ENCODE data around the gene LIAS. TPM values are rescaled to one million over a fixed set of nuclear protein-coding genes. Genes with fewer than 3 reads are reported as not detected.

LIAS gene
- total RNA-seq, 1 experiment from 2014 or later = 23.1 TPM

DNA sequence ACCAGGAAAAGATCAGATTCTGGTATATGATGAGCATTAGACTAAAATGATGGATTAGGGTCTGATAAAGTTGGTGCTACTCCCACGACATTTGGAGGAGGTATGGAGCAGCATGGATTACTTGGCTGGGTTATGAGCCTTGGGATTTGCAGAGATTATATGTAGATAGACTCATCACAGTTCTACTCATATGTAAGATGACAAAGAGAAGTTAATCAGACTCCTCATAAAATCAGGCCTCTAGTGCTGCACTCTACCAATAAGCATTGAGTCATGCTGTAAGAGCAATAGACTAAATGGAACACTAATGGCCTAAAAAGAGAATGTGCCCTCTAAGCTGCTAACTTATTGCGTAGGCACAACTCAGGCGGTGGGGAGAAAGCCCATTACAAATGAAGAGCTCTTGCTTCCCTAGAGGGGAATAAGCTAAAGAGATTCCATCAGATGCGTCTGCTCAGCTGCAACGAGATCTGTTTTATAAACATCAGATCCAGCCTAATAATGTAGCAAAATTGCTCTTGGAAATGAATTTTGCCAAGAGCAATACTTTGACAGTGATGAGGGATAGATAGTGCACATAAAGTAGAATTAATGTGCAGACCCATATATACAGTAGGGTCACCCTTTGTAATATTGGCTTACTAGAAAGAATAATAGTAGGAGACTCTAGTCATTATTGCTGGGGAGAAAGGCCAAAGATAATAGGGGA, 17.5 kb downstream of the LIAS start (continued):
- TF ChIP-seq, protein P1, sequence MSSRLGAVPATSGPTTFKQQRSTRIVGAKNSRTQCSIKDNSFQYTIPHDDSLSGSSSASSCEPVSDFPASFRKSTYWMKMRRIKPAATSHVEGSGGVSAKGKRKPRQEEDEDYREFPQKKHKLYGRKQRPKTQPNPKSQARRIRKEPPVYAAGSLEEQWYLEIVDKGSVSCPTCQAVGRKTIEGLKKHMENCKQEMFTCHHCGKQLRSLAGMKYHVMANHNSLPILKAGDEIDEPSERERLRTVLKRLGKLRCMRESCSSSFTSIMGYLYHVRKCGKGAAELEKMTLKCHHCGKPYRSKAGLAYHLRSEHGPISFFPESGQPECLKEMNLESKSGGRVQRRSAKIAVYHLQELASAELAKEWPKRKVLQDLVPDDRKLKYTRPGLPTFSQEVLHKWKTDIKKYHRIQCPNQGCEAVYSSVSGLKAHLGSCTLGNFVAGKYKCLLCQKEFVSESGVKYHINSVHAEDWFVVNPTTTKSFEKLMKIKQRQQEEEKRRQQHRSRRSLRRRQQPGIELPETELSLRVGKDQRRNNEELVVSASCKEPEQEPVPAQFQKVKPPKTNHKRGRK (CRISPR knock-in tag; IDR thresholded peaks at IDR 0.05; ENCODE audit: borderline replicate concordance) = no peak
- TF ChIP-seq ETV6 (CRISPR knock-in tag; IDR thresholded peaks at IDR 0.05) (no peak), KAT7 (CRISPR knock-in tag; IDR thresholded peaks at IDR 0.05; ENCODE audit: borderline replicate concordance) (no peak)

DNA sequence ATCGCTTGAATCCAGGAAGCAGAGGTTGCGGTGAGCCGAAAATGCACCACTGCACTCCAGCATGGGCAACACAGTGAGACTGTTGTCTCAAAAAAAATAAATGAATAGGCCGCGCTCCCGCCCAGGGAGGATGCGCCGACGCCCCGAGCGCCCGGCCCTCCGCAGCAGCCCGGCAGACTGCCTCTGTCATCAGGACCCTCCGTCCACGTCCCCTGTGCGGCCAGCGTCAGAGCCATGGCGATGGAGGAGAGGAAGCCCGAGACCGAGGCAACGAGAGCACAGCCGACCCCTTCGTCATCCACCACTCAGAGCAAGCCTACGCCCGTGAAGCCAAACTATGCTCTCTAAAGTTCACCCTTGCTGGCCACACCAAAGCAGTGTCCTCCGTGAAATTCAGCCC, 21.4 kb downstream of the LIAS start:
- no peaks in the 10 kb centered on the region for H3K4me1 Mint-ChIP-seq
- TF ChIP-seq TEAD4 (CRISPR knock-in tag; IDR thresholded peaks at IDR 0.05) = no peak
- H3K27me3 Mint-ChIP-seq (ENCODE audit: low read depth) = no peaks in the 10 kb centered on the region
- H3K9me3 Mint-ChIP-seq = peaks cover 10% of the 10 kb centered on the region
- POLR2A ChIA-PET = no interaction called here
- H3K27ac Mint-ChIP-seq = peak overlapping the region; percentile 67
- no peak overlapping the region for H3K4me3 Mint-ChIP-seq
- ATAC-seq (no peak), DNase-seq (ENCODE audit: low spot score) (no peak)
- H3K36me3 Mint-ChIP-seq = peaks cover 15% of the 10 kb centered on the region
- CTCF ChIA-PET = interaction anchor here (0.9 kb wide), 1 partner anchor 11 kb away, joined by 3 read pairs; no protein-coding TSS in a partner anchor

DNA sequence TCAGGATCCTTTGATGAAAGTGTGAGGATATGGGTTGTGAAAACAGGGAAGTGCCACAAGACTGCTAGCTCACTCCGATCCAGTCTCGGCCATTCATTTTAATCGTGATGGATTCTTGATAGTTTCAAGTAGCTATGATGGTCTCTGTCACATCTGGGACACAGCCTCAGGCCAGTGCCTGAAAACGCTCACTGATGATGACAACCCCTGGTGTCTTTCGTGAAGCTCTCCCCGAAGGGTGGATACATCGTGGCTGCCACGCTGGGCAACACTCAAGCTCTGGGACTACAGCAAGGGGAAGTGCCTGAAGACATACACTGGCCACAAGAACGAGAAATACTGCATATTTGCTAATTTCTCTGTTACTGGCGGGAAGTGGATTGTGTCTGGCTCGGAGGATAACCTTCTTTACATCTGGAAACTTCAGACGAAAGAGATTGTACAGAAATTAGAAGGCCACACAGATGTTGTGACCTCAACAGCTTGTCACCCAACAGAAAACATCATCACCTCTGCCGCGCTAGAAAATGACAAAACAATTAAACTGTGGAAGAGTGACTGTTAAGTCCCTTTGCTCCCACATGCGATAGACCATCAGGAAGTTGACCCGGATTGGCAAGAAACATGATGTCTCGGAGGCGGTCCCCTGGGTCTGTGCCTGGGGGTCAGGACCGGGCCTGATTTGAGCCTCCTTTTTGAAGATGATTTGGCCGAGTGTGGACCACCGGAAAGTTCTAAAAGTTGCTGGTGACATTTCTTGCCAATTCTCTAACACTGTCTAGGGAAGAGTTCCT, 22.2 kb downstream of the LIAS start:
- Mint-ChIP-seq H3K27ac (0 out of 2 replicates have a peak overlapping the region, but pooled peaks have one; percentile 67), H3K4me1 (no peaks in the 10 kb centered on the region), H3K36me3 (peaks cover 15% of the 10 kb centered on the region), H3K27me3 (ENCODE audit: low read depth) (no peaks in the 10 kb centered on the region), H3K9me3 (peaks cover 10% of the 10 kb centered on the region), H3K4me3 (no peak overlapping the region)
- ATAC-seq (no peak; the same call in 1 of the 2 replicates), DNase-seq (ENCODE audit: low spot score) (no peak)
- TF ChIP-seq ELF4 (CRISPR knock-in tag; IDR thresholded peaks at IDR 0.05; ENCODE audit: low read depth) (no peak), NR2C2 (CRISPR knock-in tag; IDR thresholded peaks at IDR 0.05) (no peak), FOXP1 (CRISPR knock-in tag; IDR thresholded peaks at IDR 0.05; ENCODE audit: borderline replicate concordance) (no peak), RELA (CRISPR knock-in tag; IDR thresholded peaks at IDR 0.05; ENCODE audit: borderline replicate concordance) (no peak), RORB (CRISPR knock-in tag; IDR thresholded peaks at IDR 0.05) (no peak), SMAD4 (CRISPR knock-in tag; IDR thresholded peaks at IDR 0.05) (no peak)
- TF ChIP-seq, protein P2, sequence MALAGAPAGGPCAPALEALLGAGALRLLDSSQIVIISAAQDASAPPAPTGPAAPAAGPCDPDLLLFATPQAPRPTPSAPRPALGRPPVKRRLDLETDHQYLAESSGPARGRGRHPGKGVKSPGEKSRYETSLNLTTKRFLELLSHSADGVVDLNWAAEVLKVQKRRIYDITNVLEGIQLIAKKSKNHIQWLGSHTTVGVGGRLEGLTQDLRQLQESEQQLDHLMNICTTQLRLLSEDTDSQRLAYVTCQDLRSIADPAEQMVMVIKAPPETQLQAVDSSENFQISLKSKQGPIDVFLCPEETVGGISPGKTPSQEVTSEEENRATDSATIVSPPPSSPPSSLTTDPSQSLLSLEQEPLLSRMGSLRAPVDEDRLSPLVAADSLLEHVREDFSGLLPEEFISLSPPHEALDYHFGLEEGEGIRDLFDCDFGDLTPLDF (CRISPR knock-in tag; IDR thresholded peaks at IDR 0.05) = no peak
- TF ChIP-seq, protein P3, sequence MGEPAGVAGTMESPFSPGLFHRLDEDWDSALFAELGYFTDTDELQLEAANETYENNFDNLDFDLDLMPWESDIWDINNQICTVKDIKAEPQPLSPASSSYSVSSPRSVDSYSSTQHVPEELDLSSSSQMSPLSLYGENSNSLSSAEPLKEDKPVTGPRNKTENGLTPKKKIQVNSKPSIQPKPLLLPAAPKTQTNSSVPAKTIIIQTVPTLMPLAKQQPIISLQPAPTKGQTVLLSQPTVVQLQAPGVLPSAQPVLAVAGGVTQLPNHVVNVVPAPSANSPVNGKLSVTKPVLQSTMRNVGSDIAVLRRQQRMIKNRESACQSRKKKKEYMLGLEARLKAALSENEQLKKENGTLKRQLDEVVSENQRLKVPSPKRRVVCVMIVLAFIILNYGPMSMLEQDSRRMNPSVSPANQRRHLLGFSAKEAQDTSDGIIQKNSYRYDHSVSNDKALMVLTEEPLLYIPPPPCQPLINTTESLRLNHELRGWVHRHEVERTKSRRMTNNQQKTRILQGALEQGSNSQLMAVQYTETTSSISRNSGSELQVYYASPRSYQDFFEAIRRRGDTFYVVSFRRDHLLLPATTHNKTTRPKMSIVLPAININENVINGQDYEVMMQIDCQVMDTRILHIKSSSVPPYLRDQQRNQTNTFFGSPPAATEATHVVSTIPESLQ (CRISPR knock-in tag; IDR thresholded peaks at IDR 0.05) = no peak
- TF ChIP-seq, protein P4, sequence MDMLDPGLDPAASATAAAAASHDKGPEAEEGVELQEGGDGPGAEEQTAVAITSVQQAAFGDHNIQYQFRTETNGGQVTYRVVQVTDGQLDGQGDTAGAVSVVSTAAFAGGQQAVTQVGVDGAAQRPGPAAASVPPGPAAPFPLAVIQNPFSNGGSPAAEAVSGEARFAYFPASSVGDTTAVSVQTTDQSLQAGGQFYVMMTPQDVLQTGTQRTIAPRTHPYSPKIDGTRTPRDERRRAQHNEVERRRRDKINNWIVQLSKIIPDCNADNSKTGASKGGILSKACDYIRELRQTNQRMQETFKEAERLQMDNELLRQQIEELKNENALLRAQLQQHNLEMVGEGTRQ (CRISPR knock-in tag; IDR thresholded peaks at IDR 0.05) = no peak
- CTCF ChIA-PET = interaction anchor here (0.9 to 1.3 kb wide), 2 partner anchors 12 to 45 kb away, joined by 3 read pairs; no protein-coding TSS in a partner anchor
- POLR2A ChIA-PET = no interaction called here
